WI38 (cell line): Measurements from ENCODE around the gene CRB1.

Experiments used
- H3K4me3 ChIP-seq: 2 replicates; pipeline ENCODE4 v1.5.1; 2011; ENCODE audit warnings: low read depth, mild to moderate bottlenecking, control low read depth, low read length
- CTCF ChIP-seq: IDR thresholded peaks from 2 replicates; pipeline ENCODE4 v1.5.1; 2012; ENCODE audit warnings: low read depth, mild to moderate bottlenecking, control low read depth, low read length

CRB1 gene

GRCh38 chr1:197286634-197287033 is 18.6 kb downstream of the CRB1 start:
- no peak overlapping the region for H3K4me3 ChIP-seq
- TF ChIP-seq CTCF = no peak

GRCh38 chr1:197287863-197288262 is 19.8 kb downstream of the CRB1 start:
- H3K4me3 ChIP-seq = no peak overlapping the region

GRCh38 chr1:197302775-197303174 is 34.7 kb downstream of the CRB1 start:
- H3K4me3 ChIP-seq = no peak overlapping the region

More at GRCh38 chr1:197287863-197288262, 19.8 kb downstream of the CRB1 start:
- TF ChIP-seq CTCF = no peak

GRCh38 chr1:197303463-197303862 is 35.4 kb downstream of the CRB1 start:
- H3K4me3 ChIP-seq = no peak overlapping the region
- TF ChIP-seq CTCF = no peak

More at GRCh38 chr1:197302775-197303174, 34.7 kb downstream of the CRB1 start:
- no peak for TF ChIP-seq CTCF

- H3K4me3 ChIP-seq = no peak overlapping the region
- TF ChIP-seq CTCF = no peak
These were observed 36.7 kb downstream of the CRB1 start for GRCh38 chr1:197304638-197305200.

- no peak for TF ChIP-seq CTCF
- H3K4me3 ChIP-seq = no peak overlapping the region
These were observed 37.9 kb downstream of the CRB1 start for GRCh38 chr1:197305925-197306324.

- no peak for TF ChIP-seq CTCF
- no peak overlapping the region for H3K4me3 ChIP-seq
These were observed 38.5 kb downstream of the CRB1 start for GRCh38 chr1:197306381-197307062.
